Large intestine (tissue), 12 donors: ENCODE measurements around the gene GRM6. TPM values are rescaled to one million over a fixed set of nuclear protein-coding genes. Genes with fewer than 3 reads are reported as not detected.
A peak's percentile ranks its signal among the peaks of the same experiment; 100 is the strongest.

Experiments
- DNase-seq, 2 donors: peaks; one replicate each; pipeline versions ENCODE4 v3.0.0 to v3.0.0-alpha.2; 2013
- H3K27ac ChIP-seq: one replicate; pipeline ENCODE4 v1.5.1; 2013; ENCODE audit warnings: low read length
- H3K27me3 ChIP-seq: 2 replicates; pipeline ENCODE4 v1.6.1; 2013; ENCODE audit warnings: low read length; ENCODE audit not compliant: control insufficient read depth, insufficient read depth
- H3K36me3 ChIP-seq: 2 replicates; pipeline ENCODE4 v1.6.1; 2013; ENCODE audit warnings: low read length; ENCODE audit not compliant: control insufficient read depth, insufficient read depth
- H3K4me1 ChIP-seq: one replicate; pipeline ENCODE4 v1.6.1; 2013; ENCODE audit warnings: low read length; ENCODE audit not compliant: control insufficient read depth, insufficient read depth
- H3K4me3 ChIP-seq: one replicate; pipeline ENCODE4 v1.5.1; 2013; ENCODE audit warnings: low read length
- H3K9me3 ChIP-seq: one replicate; pipeline ENCODE4 v1.6.1; 2013; ENCODE audit warnings: mild to moderate bottlenecking, low read depth, low read length, moderate library complexity; ENCODE audit not compliant: control insufficient read depth
- WGBS: methylation state at CpG from one replicate; pipeline ENCODE4 v1.1.5; 2013; ENCODE audit warnings: low lambda C conversion rate; ENCODE audit not compliant: insufficient coverage; 5-methylcytosine and 5-hydroxymethylcytosine counted together
- long read RNA-seq, 11 donors: transcript quantifications; one replicate each; lab custom pipeline, GENCODE V29; 2026
- polyA plus RNA-seq: library from polyadenylated mRNA; unstranded; fragments of 120-200 nt; gene quantifications from one replicate; pipeline ENCODE4 v1.2.1, GENCODE V29; 2013

The GRM6 gene
- polyA plus RNA-seq = 0.70 TPM
- long read RNA-seq, donor 1 = 0 reads
- long read RNA-seq, donor 2 = 0 reads
- long read RNA-seq, donor 3 = 0 reads
- long read RNA-seq, donor 4 = 0 reads
- long read RNA-seq, donor 5 = 0 reads
- long read RNA-seq, donor 6 = 0 reads
- long read RNA-seq, donor 7 = 0 reads
- long read RNA-seq, donor 8 = 0 reads
- long read RNA-seq, donor 9 = 0 reads
- long read RNA-seq, donor 10 = 0 reads
- long read RNA-seq, donor 11 = 0 reads

DNA sequence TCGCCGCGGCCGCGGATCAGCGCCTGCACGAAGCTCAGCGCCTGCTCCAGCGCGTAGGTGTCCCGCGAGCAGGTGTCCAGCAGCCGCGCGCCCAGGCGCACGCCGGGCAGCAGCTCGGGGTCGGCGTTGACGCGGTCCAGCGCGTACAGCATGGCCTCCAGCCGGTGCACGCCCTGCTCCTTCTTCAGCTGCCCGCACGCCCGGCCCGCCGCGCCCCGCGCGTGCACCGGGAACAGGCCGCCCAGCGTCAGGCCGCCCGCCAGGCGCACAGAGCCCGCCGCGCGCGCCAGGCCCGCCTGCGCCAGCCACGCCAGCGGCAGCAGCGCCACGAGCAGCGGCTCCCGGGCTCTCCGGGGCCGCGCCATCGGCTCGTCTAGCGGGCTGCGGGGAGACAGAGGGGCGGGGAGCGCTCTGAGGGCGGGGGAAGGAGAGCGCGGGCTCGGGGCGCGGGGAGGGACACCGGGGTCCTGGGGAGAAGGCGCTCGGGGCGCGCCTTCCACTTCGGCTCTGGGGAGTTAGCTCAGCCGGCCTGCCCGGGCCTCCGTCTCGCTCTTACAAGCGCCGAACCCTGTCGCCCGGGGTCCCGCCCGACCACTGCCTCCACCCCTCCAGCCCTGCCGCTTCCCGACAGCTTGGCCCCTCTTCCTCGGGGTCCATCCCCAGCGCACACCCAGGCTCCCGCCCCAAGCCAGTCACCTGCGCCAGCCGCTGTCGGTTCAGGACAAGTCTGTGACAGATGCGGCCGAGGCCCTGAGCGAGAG lies at the start of gene GRM6:
GRM6 (minus strand) TSS at position 741 of the 761 bp plus-strand sequence; CDS start at position 365, 376 bp downstream.
- Histone ChIP-seq H3K27ac (no peak within 1 kb of the TSS), H3K4me3 (no peak within 1 kb of the TSS), H3K27me3 (peaks cover 42% of the 10 kb centered on the region), H3K9me3 (peaks cover 15% of the 10 kb centered on the region), H3K4me1 (no peaks in the 10 kb centered on the region), H3K36me3 (no peaks in the 10 kb centered on the region)
- DNase-seq = peak in 1 of 2 donors; percentile 16
- WGBS = no CpG with 5 or more reads among the region's 97 CpGs

DNA sequence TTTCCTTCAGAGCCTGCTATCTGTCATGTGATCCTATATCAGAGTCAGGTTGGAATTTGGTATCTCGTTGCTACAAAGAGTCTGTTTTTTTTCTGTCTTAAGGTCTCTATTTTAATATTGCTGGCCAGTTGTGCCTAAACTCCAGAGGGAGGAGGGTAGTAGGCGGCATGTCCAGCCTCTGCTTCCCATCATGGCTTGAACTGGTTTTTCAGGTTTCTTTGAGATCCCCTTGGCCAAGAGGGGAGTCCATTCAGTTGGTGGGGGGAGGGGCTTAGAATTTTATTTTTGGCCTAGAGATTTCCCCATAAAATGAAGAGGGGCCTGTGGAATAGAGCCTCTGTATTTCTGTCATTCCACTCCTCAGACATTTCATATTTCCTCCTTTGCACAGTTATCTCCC lies 49.6 kb upstream of the GRM6 start:
- WGBS = no CpG with 5 or more reads among the region's 2 CpGs
- H3K36me3 ChIP-seq = no peaks in the 10 kb centered on the region
- no peaks in the 10 kb centered on the region for H3K4me1 ChIP-seq
- no peak overlapping the region for H3K27ac ChIP-seq
- H3K27me3 ChIP-seq = no peaks in the 10 kb centered on the region
- no peak for DNase-seq
- no peaks in the 10 kb centered on the region for H3K9me3 ChIP-seq
- no peak overlapping the region for H3K4me3 ChIP-seq

DNA sequence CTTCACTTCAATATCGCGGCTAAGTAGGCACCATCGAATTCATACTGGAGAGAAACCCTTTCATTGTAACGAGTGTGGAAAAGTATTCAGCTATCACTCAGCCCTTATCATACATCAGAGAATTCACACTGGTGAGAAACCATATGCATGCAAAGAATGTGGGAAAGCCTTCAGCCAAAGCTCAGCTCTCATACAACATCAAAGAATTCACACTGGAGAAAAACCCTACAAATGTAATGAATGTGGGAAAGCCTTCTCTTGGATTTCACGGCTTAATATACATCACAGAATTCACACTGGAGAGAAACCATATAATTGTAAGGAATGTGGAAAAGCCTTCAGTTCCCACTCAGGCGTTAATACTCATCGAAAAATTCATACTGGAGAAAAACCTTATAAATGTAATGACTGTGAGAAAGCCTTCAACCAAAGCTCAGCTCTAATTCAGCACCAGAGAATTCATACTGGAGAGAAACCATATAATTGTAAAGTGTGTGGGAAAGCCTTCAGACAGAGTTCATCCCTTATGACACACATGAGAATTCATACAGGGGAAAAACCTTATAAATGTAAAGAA lies 38.0 kb upstream of the GRM6 start:
- 100% methylated on average over 1 of the region's 7 CpGs for WGBS
- Histone ChIP-seq H3K27me3 (no peaks in the 10 kb centered on the region), H3K9me3 (peaks cover 33% of the 10 kb centered on the region), H3K36me3 (peaks cover 35% of the 10 kb centered on the region), H3K4me1 (no peaks in the 10 kb centered on the region), H3K4me3 (no peak overlapping the region), H3K27ac (no peak overlapping the region)
- DNase-seq = no peak

DNA sequence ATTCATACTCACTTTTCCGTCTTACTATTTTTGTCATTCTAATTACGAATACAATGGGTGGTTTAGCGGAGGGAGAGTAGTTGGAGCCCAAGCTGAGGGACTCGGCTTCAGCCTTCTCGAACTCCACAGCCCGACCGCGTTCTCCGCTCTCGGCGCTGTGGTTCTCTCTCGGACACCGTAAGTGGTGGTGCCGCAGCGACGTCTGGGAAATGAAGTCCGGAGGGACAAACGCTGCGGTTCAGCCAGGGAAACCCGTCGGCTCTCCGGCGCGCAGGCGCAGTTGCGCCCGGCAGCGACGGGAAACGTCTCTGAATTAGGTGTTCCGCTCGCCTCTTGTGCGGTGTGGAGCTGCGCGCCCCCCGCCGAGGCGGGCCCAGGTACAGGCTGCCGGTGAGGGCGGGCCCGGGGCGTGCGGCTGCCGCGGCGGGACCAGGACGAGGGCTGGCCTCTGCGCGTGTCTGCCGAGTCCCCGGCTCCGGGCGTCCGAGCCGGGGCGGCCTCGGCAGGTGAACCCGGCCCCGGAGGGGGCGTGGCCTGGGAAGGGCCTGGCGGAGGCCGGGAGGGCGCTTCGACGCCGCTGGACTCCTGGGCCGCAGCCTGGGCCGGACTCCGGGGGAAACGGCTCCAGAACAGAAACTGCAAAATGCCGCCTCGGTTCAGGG lies 28.5 kb upstream of the GRM6 start, which contains the start of gene ZNF879:
ZNF879 (plus strand) TSS at position 277 of the 662 bp plus-strand sequence. CDS start 1,201 bp downstream, outside the sequence.
- Histone ChIP-seq H3K27ac (no peak within 1 kb of the TSS), H3K27me3 (no peaks in the 10 kb centered on the region), H3K4me1 (no peaks in the 10 kb centered on the region), H3K36me3 (peaks cover 24% of the 10 kb centered on the region), H3K9me3 (peaks cover 21% of the 10 kb centered on the region), H3K4me3 (peak within 1 kb of the TSS; percentile 59)
- WGBS = 2% methylated on average over 9 of the region's 72 CpGs
- DNase-seq = peak; percentile 94 to 97

DNA sequence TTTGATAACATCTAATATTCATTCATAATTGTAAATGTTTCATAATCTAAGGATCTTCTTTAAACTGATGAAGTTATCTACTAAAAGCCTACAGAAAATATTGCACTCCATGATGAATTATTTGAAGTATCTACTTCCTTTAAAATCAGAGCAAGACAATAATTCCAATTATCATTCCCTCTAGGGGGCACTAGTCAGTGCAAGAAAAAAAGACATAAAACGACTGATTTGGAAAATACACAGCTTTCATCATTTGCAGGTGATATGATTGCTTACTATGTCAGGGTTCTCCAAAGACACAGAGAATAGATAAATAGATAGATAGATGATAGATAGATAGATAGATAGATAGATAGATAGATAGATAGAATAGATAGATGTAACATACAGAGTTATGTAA lies 13.5 kb upstream of the GRM6 start:
- no peaks in the 10 kb centered on the region for H3K9me3 ChIP-seq
- no peaks in the 10 kb centered on the region for H3K27me3 ChIP-seq
- H3K4me1 ChIP-seq = no peaks in the 10 kb centered on the region
- H3K4me3 ChIP-seq = no peak overlapping the region
- H3K27ac ChIP-seq = no peak overlapping the region
- no CpG with 5 or more reads among the region's 1 CpG for WGBS
- no peaks in the 10 kb centered on the region for H3K36me3 ChIP-seq
- no peak for DNase-seq

DNA sequence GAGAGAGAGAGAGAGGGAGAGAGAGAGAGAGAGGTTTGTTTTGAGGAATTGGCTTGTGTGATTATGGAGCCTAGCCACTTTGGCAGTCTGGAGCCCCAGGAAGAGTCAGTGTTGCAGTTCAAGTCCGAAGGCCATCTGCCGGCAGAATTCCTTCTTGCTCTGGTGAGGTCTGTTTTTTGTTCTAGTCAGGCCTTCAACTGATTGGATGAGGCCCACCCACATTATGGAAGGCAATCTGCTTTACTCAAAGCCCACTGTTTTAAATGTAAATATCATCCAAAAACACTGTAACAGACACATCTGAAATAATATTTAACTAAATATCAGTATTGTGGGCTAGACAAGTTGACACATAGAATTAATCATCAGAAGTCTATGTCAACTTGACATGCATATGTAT lies 11.4 kb upstream of the GRM6 start:
- peaks cover 2% of the 10 kb centered on the region for H3K9me3 ChIP-seq
- WGBS = no CpG with 5 or more reads among the region's 2 CpGs

DNA sequence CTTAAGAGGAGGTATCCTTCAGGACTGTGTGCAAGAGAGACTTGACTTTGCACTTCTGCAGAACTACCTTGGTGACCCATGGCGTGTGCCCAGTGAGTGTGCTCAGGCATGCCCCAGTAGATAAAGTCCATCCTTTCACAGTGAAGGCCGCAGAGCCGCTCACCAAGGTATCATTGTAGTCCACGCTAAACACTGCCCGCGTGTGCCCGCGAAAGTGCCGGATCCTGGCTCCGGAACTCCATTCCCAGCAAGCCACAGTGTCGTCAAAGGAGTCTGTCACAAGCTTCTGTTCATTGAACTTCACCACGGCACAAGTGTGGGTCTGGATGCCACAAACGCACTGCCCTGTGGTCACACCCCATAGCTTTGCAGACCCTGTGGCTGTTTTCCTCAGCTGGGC lies 3.3 kb upstream of the GRM6 start:
- no peak overlapping the region for H3K27ac ChIP-seq
- no peaks in the 10 kb centered on the region for H3K4me1 ChIP-seq
- no peak for DNase-seq
- H3K9me3 ChIP-seq = peaks cover 5% of the 10 kb centered on the region
- H3K36me3 ChIP-seq = no peaks in the 10 kb centered on the region
- H3K4me3 ChIP-seq = no peak overlapping the region
- WGBS = no CpG with 5 or more reads among the region's 13 CpGs
- H3K27me3 ChIP-seq = peaks cover 30% of the 10 kb centered on the region

More for the DNA sequence above, 11.4 kb upstream of the GRM6 start:
- no peak for DNase-seq
- Histone ChIP-seq H3K4me1 (no peaks in the 10 kb centered on the region), H3K4me3 (no peak overlapping the region), H3K36me3 (no peaks in the 10 kb centered on the region), H3K27ac (no peak overlapping the region), H3K27me3 (no peaks in the 10 kb centered on the region)

DNA sequence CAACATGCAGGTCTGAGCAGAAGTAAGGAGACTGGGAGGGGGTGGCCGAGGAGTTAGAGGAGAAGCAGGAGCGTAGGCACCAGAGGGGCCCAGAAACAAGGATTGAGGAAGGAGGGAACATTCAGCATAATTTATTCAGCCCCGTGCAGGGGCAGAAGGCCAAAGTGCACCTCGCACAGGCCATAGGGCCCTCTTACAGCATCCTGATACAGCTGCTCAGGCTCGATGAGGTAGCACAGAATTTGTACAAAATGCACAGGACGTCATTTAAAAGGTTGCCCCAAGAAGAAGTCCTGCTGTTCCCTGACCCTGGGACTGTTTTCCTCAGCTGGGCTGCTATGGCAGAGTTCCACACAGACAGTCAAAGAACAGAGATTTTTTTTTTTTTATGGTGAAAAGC lies 2.1 kb upstream of the GRM6 start:
- WGBS = no CpG with 5 or more reads among the region's 6 CpGs
- Histone ChIP-seq H3K36me3 (no peaks in the 10 kb centered on the region), H3K27ac (no peak overlapping the region), H3K9me3 (peaks cover 5% of the 10 kb centered on the region), H3K27me3 (peaks cover 42% of the 10 kb centered on the region), H3K4me1 (no peaks in the 10 kb centered on the region), H3K4me3 (no peak overlapping the region)
- DNase-seq = no peak

DNA sequence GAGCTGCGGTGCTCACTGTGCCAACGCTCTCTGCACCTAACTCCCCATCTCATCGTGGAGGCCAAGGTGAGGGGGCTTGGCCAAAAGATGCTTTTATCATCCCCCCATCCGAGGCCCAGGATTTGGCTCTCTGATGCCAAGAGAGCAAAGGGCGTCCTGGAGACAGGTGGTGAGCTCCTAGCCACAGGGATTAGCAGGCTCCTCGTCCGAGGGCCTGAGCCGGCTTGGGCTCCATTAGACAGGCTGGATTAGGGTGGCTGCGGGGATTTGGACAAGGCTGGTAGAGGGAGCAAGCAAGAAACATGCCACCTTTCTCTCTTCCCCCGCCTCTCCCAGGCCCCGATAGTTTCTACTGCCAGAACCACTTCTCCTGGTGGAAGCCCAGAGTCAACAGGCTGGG lies 1.0 kb upstream of the GRM6 start:
- H3K4me3 ChIP-seq = no peak overlapping the region
- DNase-seq = no peak
- peaks cover 4% of the 10 kb centered on the region for H3K9me3 ChIP-seq
- H3K4me1 ChIP-seq = no peaks in the 10 kb centered on the region
- no peaks in the 10 kb centered on the region for H3K36me3 ChIP-seq
- no peak overlapping the region for H3K27ac ChIP-seq
- no CpG with 5 or more reads among the region's 11 CpGs for WGBS
- H3K27me3 ChIP-seq = peaks cover 42% of the 10 kb centered on the region

DNA sequence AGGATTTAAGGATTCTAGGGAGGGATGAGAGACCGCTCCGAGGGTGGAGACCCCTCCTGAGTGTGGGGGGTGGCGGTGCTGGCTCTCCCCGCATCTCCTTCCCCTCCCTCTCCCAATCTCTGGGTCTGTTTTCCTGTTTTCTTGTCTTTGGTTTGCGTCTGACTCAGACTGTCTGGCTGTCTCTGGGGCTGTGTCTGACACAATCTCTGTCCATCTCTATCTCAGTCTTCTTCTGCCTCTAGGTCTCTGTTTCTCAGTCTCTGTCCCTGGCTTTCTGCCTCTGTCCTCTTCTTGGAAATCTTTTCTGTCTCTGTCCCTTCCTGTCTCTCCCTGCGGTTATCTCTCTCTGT lies 196 bp upstream of the GRM6 start:
- no peak for DNase-seq
- Histone ChIP-seq H3K27ac (no peak overlapping the region), H3K27me3 (peaks cover 42% of the 10 kb centered on the region), H3K4me3 (no peak overlapping the region), H3K4me1 (no peaks in the 10 kb centered on the region), H3K36me3 (no peaks in the 10 kb centered on the region), H3K9me3 (peaks cover 13% of the 10 kb centered on the region)
- WGBS = 100% methylated on average over 1 of the region's 6 CpGs
